Gastrocnemius medialis (tissue), 4 donors: ENCODE results near the gene ATRNL1.
"Not testable (repeated sequence)": the region's sequence is repeated elsewhere in the genome, so short reads cannot be mapped to it uniquely, and the experiment has no call there.

ENCODE experiments used
- POLR2A ChIP-seq, 2 donors: fragments of 450-650 bp; IDR thresholded peaks; one replicate each; pipeline ENCODE4 v1.6.1; 2017; ENCODE audit warnings: antibody characterized with exemption in 2 of 2, mild to moderate bottlenecking in 2 of 2, moderate library complexity in 2 of 2
- TF ChIP-seq, protein P1 (sequence below), 5 experiments: fragments of 450-650 bp in 3 of 5; fragments of 200-600 bp in 2 of 5; sonication (generic) in 2 of 5; IDR thresholded peaks in 4 of 5; conservative IDR thresholded peaks in 1 of 5; 1 replicate in 4 of 5; 2 replicates in 1 of 5; pipeline ENCODE4 v1.5.1; 2016 to 2019; ENCODE audit warnings: antibody characterized with exemption in 5 of 5, mild to moderate bottlenecking in 3 of 5, moderate library complexity in 3 of 5

DNA sequence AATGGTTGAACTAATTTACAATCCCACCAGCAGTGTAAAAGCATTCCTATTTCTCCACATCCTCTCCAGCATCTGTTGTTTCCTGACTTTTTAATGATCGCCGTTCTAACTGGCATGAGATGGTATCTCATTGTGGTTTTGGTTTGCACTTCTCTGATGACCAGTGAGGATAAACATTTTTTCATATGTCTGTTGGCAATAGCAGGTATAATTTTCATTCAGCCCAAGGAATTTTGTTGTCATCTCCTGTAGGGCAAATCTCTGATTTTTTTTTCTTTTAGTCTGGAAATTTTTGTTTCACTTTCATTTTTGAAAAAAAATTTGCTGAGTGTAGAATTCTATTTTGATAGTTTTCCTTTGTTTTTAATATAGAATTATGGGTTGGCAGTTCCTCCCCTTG lies 114.1 kb downstream of the ATRNL1 start:
- TF ChIP-seq, protein P1, sequence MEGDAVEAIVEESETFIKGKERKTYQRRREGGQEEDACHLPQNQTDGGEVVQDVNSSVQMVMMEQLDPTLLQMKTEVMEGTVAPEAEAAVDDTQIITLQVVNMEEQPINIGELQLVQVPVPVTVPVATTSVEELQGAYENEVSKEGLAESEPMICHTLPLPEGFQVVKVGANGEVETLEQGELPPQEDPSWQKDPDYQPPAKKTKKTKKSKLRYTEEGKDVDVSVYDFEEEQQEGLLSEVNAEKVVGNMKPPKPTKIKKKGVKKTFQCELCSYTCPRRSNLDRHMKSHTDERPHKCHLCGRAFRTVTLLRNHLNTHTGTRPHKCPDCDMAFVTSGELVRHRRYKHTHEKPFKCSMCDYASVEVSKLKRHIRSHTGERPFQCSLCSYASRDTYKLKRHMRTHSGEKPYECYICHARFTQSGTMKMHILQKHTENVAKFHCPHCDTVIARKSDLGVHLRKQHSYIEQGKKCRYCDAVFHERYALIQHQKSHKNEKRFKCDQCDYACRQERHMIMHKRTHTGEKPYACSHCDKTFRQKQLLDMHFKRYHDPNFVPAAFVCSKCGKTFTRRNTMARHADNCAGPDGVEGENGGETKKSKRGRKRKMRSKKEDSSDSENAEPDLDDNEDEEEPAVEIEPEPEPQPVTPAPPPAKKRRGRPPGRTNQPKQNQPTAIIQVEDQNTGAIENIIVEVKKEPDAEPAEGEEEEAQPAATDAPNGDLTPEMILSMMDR (IDR thresholded peaks at IDR 0.05 in 4 of 5, conservative IDR thresholded peaks at IDR 0.05 in 1 of 5), result not testable (repeated sequence)
- TF ChIP-seq POLR2A (IDR thresholded peaks at IDR 0.05), result not testable (repeated sequence)
